K562 (cell line): Measurements from ENCODE around the gene PNKD.

ENCODE experiments used
- EZH2 ChIP-seq: IDR thresholded peaks from 2 replicates; pipeline ENCODE4 v1.6.1; 2012; ENCODE audit warnings: low read depth, mild to moderate bottlenecking, inconsistent platforms, low read length, borderline replicate concordance
- ZBTB5 ChIP-seq: fragments of 450-650 bp; IDR thresholded peaks from 2 replicates; pipeline ENCODE4 v1.6.1; 2017; ENCODE audit warnings: antibody characterized with exemption
- ZNF589 ChIP-seq: fragments of 200-800 bp; sonication (Bioruptor generic); IDR thresholded peaks from 2 replicates; pipeline ENCODE4 v1.6.1; 2016; ENCODE audit warnings: low read depth, missing genetic modification characterization, missing compliant biosample characterization

- TF ChIP-seq ZBTB5 (no peak), ZNF589 (CRISPR knock-in tag) (no peak), EZH2 (no peak)
Observed at GRCh38 chr2:218326315-218326714, 56.0 kb downstream of the PNKD start.
